Measurements from ENCODE around the gene ASTN2.

The ASTN2 gene

GRCh38 chr9:117103438-117104110, 311.3 kb downstream of the ASTN2 start:
- no peak for DNase-seq

GRCh38 chr9:117101008-117101407, 313.8 kb downstream of the ASTN2 start:
- DNase-seq, result no peak

GRCh38 chr9:117098331-117098730, 316.5 kb downstream of the ASTN2 start:
- no peak for DNase-seq

GRCh38 chr9:117097761-117098160, 317.1 kb downstream of the ASTN2 start:
- no peak for DNase-seq

- no peak for DNase-seq
Observed at GRCh38 chr9:117096138-117096537, 318.7 kb downstream of the ASTN2 start.

- DNase-seq, result no peak
Observed at GRCh38 chr9:117095081-117095480, 319.8 kb downstream of the ASTN2 start.

- no peak for DNase-seq
Observed at GRCh38 chr9:117093891-117094844, 320.7 kb downstream of the ASTN2 start.

- peak; percentile 72 for DNase-seq
Observed at GRCh38 chr9:117092582-117092981, 322.3 kb downstream of the ASTN2 start.

GRCh38 chr9:117091529-117091928, 323.3 kb downstream of the ASTN2 start:
- peak; percentile 74 for DNase-seq

GRCh38 chr9:117088786-117089185, 326.1 kb downstream of the ASTN2 start:
- no peak for DNase-seq

- DNase-seq, result no peak
Observed at GRCh38 chr9:117088140-117088539, 326.7 kb downstream of the ASTN2 start.

- DNase-seq, result no peak
Observed at GRCh38 chr9:117084221-117084620, 330.6 kb downstream of the ASTN2 start.

GRCh38 chr9:117083559-117083958, 331.3 kb downstream of the ASTN2 start:
- DNase-seq, result no peak

GRCh38 chr9:117081641-117082317, 333.1 kb downstream of the ASTN2 start:
- no peak for DNase-seq

GRCh38 chr9:117080765-117081390, 334.0 kb downstream of the ASTN2 start:
- no peak for DNase-seq

GRCh38 chr9:117076571-117077290, 338.1 kb downstream of the ASTN2 start:
- no peak for DNase-seq

GRCh38 chr9:117075636-117076035, 339.2 kb downstream of the ASTN2 start:
- no peak for DNase-seq

- peak; percentile 76 for DNase-seq
Observed at GRCh38 chr9:117074784-117075520, 339.9 kb downstream of the ASTN2 start.

- DNase-seq, result no peak
Observed at GRCh38 chr9:117074342-117074662, 340.6 kb downstream of the ASTN2 start.

- peak; percentile 72 for DNase-seq
Observed at GRCh38 chr9:117073539-117074341, 341.1 kb downstream of the ASTN2 start.

- no peak for DNase-seq
Observed at GRCh38 chr9:117073071-117073470, 341.8 kb downstream of the ASTN2 start.
